ENCODE data around the gene TMEM198. TPM values are rescaled to one million over a fixed set of nuclear protein-coding genes. Genes with fewer than 3 reads are reported as not detected.

TMEM198 gene
- total RNA-seq, 4 donors from 2014 or later, result 1.1 to 4.4 (median 1.2) TPM; not detected in 1

DNA sequence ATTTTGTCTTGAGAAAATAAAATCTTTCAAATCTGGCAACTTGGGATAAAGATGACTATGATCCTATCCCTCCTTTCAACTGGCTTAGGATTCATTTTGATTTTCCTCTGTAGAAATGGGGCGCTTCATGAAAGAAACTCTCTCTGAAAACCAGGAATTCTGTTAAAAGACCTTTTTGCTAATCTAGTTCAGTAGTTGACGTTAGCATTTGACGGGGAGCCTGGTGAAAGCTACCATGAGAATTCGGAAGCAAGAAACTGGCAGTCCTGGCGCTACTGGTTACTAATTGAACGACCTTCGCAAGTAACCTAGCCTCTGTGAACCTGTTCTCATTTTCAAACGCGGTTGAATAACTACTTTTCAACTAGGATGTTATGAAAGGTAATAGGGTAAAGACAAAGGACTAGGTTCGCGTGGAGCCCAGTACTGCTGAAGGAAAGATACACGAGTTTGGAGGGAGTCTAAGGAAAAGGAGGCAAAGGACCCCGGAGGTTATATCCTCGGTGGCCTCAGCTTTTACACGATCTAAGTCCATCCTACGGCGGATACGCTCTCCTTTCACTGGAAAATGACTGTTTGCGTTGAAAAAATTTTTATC, 53.2 kb downstream of the TMEM198 start:
- H3K9me3 ChIP-seq, result no peaks in the 10 kb centered on the region
- TF ChIP-seq, protein P1, sequence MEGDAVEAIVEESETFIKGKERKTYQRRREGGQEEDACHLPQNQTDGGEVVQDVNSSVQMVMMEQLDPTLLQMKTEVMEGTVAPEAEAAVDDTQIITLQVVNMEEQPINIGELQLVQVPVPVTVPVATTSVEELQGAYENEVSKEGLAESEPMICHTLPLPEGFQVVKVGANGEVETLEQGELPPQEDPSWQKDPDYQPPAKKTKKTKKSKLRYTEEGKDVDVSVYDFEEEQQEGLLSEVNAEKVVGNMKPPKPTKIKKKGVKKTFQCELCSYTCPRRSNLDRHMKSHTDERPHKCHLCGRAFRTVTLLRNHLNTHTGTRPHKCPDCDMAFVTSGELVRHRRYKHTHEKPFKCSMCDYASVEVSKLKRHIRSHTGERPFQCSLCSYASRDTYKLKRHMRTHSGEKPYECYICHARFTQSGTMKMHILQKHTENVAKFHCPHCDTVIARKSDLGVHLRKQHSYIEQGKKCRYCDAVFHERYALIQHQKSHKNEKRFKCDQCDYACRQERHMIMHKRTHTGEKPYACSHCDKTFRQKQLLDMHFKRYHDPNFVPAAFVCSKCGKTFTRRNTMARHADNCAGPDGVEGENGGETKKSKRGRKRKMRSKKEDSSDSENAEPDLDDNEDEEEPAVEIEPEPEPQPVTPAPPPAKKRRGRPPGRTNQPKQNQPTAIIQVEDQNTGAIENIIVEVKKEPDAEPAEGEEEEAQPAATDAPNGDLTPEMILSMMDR (IDR thresholded peaks at IDR 0.05), result no peak
- TF ChIP-seq EP300 (IDR thresholded peaks at IDR 0.05; ENCODE audit: low read depth), result no peak
- no peak for TF ChIP-seq POLR2A (IDR thresholded peaks at IDR 0.05)
- no peak for TF ChIP-seq POLR2AphosphoS5 (IDR thresholded peaks at IDR 0.05)
- DNase-seq, result no peak
- peaks cover 5 to 15% (median 8%) of the 10 kb centered on the region in 4 donors for H3K4me1 ChIP-seq
- intact Hi-C loops (cut with DNase I; ENCODE audit: low total_unique reads) (loop anchor here (2.0 kb wide), 1 partner anchor 26 kb away; the partner anchor contains the start of gene OBSL1), in situ Hi-C loops (cut with MboI; ENCODE audit: low pct_ligation_motif_present in 1 of 4, low pct_unique_long_range_greater_than_20kb in 1 of 4, low sequenced_read_pairs in 3 of 4) (no loop called here)
- peak overlapping the region; percentile 92 to 95 (median 93) for H3K27ac ChIP-seq
- WGBS, 2 donors (ENCODE audit: low coverage in 1 of 2), result 10 to 13% methylated on average over 19 of the region's 19 CpGs
- no peaks in the 10 kb centered on the region for H3K27me3 ChIP-seq
- H3K4me3 ChIP-seq, result peak overlapping the region; percentile 48 to 97 (median 64)
- peaks cover 0 to 13% (median 3%) of the 10 kb centered on the region in 4 donors for H3K36me3 ChIP-seq

DNA sequence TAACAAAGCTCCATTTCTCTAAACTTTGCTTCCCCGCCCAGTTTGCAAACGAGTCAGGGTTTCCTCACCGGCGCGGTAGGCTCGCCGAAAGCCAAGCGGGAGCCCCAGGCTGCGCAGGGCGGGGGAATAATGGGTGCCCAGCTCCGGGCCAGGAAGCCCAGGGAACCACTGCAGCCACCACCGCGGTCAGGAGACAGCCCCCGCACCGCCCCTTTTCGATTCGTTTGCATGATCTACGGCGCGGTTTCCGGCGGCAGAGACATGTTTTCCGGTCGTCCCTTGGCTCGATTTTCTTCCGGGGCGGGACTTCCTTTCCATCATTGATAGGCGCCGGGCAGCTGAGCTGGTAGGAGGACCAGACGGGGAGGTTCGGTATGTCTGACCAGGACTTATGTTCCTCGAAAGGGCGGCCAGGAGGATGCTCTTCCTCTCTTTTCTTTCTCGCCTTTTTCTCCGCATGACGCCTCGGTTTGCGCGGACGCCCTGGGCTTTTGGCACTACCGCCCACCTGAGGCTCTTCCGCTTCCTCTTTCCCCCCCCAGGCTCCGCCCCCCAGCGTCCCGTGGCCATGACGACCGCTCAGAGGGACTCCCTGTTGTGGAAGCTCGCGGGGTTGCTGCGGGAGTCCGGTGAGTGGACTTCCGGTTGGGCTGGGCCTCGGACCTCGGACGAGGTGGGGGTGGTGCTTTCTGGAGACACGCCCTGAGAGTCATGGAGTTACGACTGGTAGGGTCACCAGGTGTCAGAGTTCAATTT, 53.9 kb downstream of the TMEM198 start, which contains the start of gene STK11IP:
STK11IP (plus strand) TSS at position 306 of the 756 bp plus-strand sequence; CDS start at position 569, 263 bp downstream.
- intact Hi-C loops (cut with DNase I; ENCODE audit: low total_unique reads) (loop anchor here (2.0 kb wide), 1 partner anchor 27 kb away; the partner anchor contains the start of gene OBSL1), in situ Hi-C loops (cut with MboI; ENCODE audit: low pct_ligation_motif_present in 1 of 4, low pct_unique_long_range_greater_than_20kb in 1 of 4, low sequenced_read_pairs in 3 of 4) (no loop called here)
- 1% methylated on average over 57 of the region's 57 CpGs; no CpG with 5 or more reads in 1 of the 2 donors for WGBS, 2 donors (ENCODE audit: low coverage in 1 of 2)

DNA sequence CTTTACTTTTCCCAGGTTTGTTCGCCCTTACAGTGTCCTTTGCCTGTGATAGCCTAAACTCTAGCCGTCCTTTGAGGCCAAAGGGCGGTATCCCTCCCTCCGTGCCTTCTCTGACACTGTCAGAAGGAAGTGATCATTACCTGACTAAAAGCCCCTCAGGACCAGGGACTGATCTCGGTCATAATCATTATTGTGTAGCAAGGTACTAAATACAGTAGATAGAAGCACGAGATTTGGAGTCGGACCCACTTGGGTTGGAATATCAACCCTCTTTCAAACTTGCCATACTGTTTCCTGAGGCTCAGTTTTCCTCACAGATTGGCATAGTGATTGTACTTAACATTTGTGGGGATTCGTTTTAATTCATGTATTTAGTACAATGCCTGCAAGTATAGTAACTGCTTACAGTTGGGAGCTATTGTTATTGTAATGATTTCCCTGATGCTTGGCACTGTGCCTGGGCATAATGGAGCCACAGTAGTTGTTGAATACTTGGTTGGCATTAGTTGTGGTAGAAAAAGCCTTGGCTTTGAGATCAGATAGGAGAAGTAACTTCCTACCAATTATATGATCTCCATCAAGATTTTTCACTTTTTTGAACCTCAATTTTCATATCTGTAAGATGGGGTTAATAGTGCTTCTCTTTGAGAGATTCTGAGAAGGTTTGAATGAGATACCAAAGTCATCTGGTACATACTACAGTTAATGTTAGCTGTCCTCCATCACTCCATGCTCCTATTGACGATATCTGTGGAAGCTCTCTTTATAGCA, 54.7 kb downstream of the TMEM198 start:
- DNase-seq, result no peak
- Histone ChIP-seq H3K4me3 (peak overlapping the region; percentile 17 to 97 (median 54)), H3K27me3 (no peaks in the 10 kb centered on the region), H3K9me3 (no peaks in the 10 kb centered on the region), H3K4me1 (peaks cover 5 to 15% (median 8%) of the 10 kb centered on the region in 4 donors), H3K27ac (peak overlapping the region; percentile 92 to 95 (median 93)), H3K36me3 (peaks cover 0 to 20% (median 10%) of the 10 kb centered on the region in 4 donors)
- intact Hi-C loops (cut with DNase I; ENCODE audit: low total_unique reads) (no loop called here), in situ Hi-C loops (cut with MboI; ENCODE audit: low pct_ligation_motif_present in 1 of 4, low pct_unique_long_range_greater_than_20kb in 1 of 4, low sequenced_read_pairs in 3 of 4) (no loop called here)
- 28 to 79% methylated on average over 2 to 9 of the region's 9 CpGs for WGBS, 2 donors (ENCODE audit: low coverage in 1 of 2)
- TF ChIP-seq EP300 (IDR thresholded peaks at IDR 0.05; ENCODE audit: low read depth) (no peak), POLR2A (IDR thresholded peaks at IDR 0.05) (no peak), POLR2AphosphoS5 (IDR thresholded peaks at IDR 0.05) (no peak)
- TF ChIP-seq, protein P1 (IDR thresholded peaks at IDR 0.05), result no peak

More for the DNA sequence above, 53.9 kb downstream of the TMEM198 start, which contains the start of gene STK11IP:
- peak within 1 kb of the TSS; percentile 48 to 97 (median 64) for H3K4me3 ChIP-seq
- H3K9me3 ChIP-seq, result no peaks in the 10 kb centered on the region
- no peaks in the 10 kb centered on the region for H3K27me3 ChIP-seq
- no peak for TF ChIP-seq EP300 (IDR thresholded peaks at IDR 0.05; ENCODE audit: low read depth)
- peak; percentile 95 for TF ChIP-seq POLR2A (IDR thresholded peaks at IDR 0.05)
- peak; percentile 73 to 87 (median 82) for TF ChIP-seq POLR2AphosphoS5 (IDR thresholded peaks at IDR 0.05)
- TF ChIP-seq, protein P1 (IDR thresholded peaks at IDR 0.05), result no peak
- H3K36me3 ChIP-seq, result peaks cover 0 to 20% (median 6%) of the 10 kb centered on the region in 4 donors
- H3K27ac ChIP-seq, result peak within 1 kb of the TSS; percentile 92 to 95 (median 93)
- H3K4me1 ChIP-seq, result peaks cover 5 to 15% (median 8%) of the 10 kb centered on the region in 4 donors
- DNase-seq, result peak; percentile 97

Small RNAs within 50 kb of the gene (small RNA-seq; reads per million reads assigned to genes)
- gene MIR3132 (0 reads per million in 4 donors), gene RN7SKP213 (0 to 0.28 (median 0) reads per million in 4 donors)

Other genes starting within 250 kb of the TMEM198 start
- gene PTPRN, start 234.6 kb upstream of the TMEM198 start, total RNA-seq, result 1 to 10 TPM in 3 of 4 donors, under 1 TPM in 1; 0.60 to 2.6 (median 2.1) TPM
- gene RESP18, start 211.3 kb upstream of the TMEM198 start, total RNA-seq, result not detected
- gene DNPEP, start 156.1 kb upstream of the TMEM198 start, total RNA-seq, result 100 to 1,000 TPM in 2 of 4 donors, 10 to 100 TPM in 2; 61.3 to 142 (median 104) TPM
- gene DES, start 125.7 kb upstream of the TMEM198 start, total RNA-seq, result over 10,000 TPM in 1 of 4 donors, 1,000 to 10,000 TPM in 2, 100 to 1,000 TPM in 1; 1,000 to 12,373 (median 1,519) TPM
- gene SPEG, start 109.2 kb upstream of the TMEM198 start, total RNA-seq, result 10 to 100 TPM; 26.5 to 95.8 (median 48.5) TPM
- 10 to 100 TPM; 25.1 to 41.1 (median 36.4) TPM for gene GMPPA, start 45.1 kb upstream of the TMEM198 start, total RNA-seq
- not detected for gene ASIC4, start 29.5 kb upstream of the TMEM198 start, total RNA-seq
- gene CHPF, start 219 bp upstream of the TMEM198 start, total RNA-seq, result 10 to 100 TPM; 21.1 to 58.2 (median 52.1) TPM
- gene OBSL1, start 27.5 kb downstream of the TMEM198 start, total RNA-seq, result 10 to 100 TPM; 18.1 to 57.2 (median 19.0) TPM
- not detected for gene INHA, start 28.3 kb downstream of the TMEM198 start, total RNA-seq
- 100 to 1,000 TPM in 1 of 4 donors, 10 to 100 TPM in 3; 16.2 to 117 (median 38.2) TPM for gene STK11IP, start 53.8 kb downstream of the TMEM198 start, total RNA-seq
- gene SLC4A3, start 83.6 kb downstream of the TMEM198 start, total RNA-seq, result 10 to 100 TPM in 1 of 4 donors, under 1 TPM in 2, not detected in 1; 0.32 to 25.9 (median 0.68) TPM